Keratinocyte (primary cell): ENCODE results near the gene JOSD1.

Experiments used
- CTCF ChIP-seq, 3 experiments: IDR thresholded peaks in 1 of 3; conservative IDR thresholded peaks in 1 of 3; optimal IDR thresholded peaks in 1 of 3; 2 replicates in 2 of 3; 3 replicates in 1 of 3; pipeline versions ENCODE3 to v1.5.1; 2011; ENCODE audit warnings: low read length in 3 of 3, mild to moderate bottlenecking in 3 of 3, moderate library complexity in 2 of 3, control low read depth in 1 of 3, inconsistent platforms in 1 of 3; ENCODE audit not compliant: insufficient read depth in 2 of 3; ENCODE audit errors: extremely low read depth in 1 of 3
- EZH2 ChIP-seq: IDR thresholded peaks from one replicate; pipeline ENCODE4 v1.6.1; 2012; ENCODE audit warnings: inconsistent platforms, mild to moderate bottlenecking, low read length, moderate library complexity

- TF ChIP-seq CTCF (optimal IDR thresholded peaks at IDR 0.05 in 1 of 3, IDR thresholded peaks at IDR 0.05 in 1 of 3, conservative IDR thresholded peaks at IDR 0.05 in 1 of 3; ENCODE audit: extremely low read depth in 1 of 3, insufficient read depth in 2 of 3, low read length in 3 of 3): peak in 1 of 3 experiments; percentile 30
- no peak for TF ChIP-seq EZH2
Observed at GRCh38 chr22:38737302-38738060, 36.7 kb upstream of the JOSD1 start.
